GM19455 (cell line): ENCODE measurements around the gene HDAC4.

Experiments used
- ATAC-seq: cut with Tn5 transposase; IDR thresholded peaks from one replicate; pipeline ENCODE4 v1.9.1; 2021; ENCODE audit not compliant: unreplicated experiment

Gene HDAC4

GRCh38 chr2:239354132-239354790 is 46.6 kb downstream of the HDAC4 start:
- ATAC-seq: no peak

GRCh38 chr2:239353692-239354091 is 47.1 kb downstream of the HDAC4 start:
- no peak for ATAC-seq

- ATAC-seq: no peak
Measured at GRCh38 chr2:239351687-239352086, 49.1 kb downstream of the HDAC4 start.

GRCh38 chr2:239349453-239350135 is 51.2 kb downstream of the HDAC4 start:
- no peak for ATAC-seq

GRCh38 chr2:239348563-239349452 is 52.0 kb downstream of the HDAC4 start:
- no peak for ATAC-seq

- ATAC-seq: no peak
Measured at GRCh38 chr2:239346676-239347075, 54.1 kb downstream of the HDAC4 start.

- ATAC-seq: no peak
Measured at GRCh38 chr2:239345251-239345650, 55.6 kb downstream of the HDAC4 start.

GRCh38 chr2:239344857-239345216 is 56.0 kb downstream of the HDAC4 start:
- ATAC-seq: no peak

- no peak for ATAC-seq
Measured at GRCh38 chr2:239343946-239344856, 56.6 kb downstream of the HDAC4 start.

- no peak for ATAC-seq
Measured at GRCh38 chr2:239343460-239343859, 57.4 kb downstream of the HDAC4 start.

GRCh38 chr2:239341840-239342239 is 59.0 kb downstream of the HDAC4 start:
- no peak for ATAC-seq

GRCh38 chr2:239341146-239341732 is 59.6 kb downstream of the HDAC4 start:
- ATAC-seq: no peak

GRCh38 chr2:239339726-239340601 is 60.9 kb downstream of the HDAC4 start:
- no peak for ATAC-seq

GRCh38 chr2:239339241-239339640 is 61.6 kb downstream of the HDAC4 start:
- no peak for ATAC-seq

- ATAC-seq: no peak
Measured at GRCh38 chr2:239337877-239338484, 62.8 kb downstream of the HDAC4 start.

- ATAC-seq: no peak
Measured at GRCh38 chr2:239337122-239337876, 63.5 kb downstream of the HDAC4 start.

- no peak for ATAC-seq
Measured at GRCh38 chr2:239331560-239331959, 69.3 kb downstream of the HDAC4 start.

- no peak for ATAC-seq
Measured at GRCh38 chr2:239330836-239331235, 70.0 kb downstream of the HDAC4 start.
